Kidney capillary endothelial cell (primary cell): ENCODE measurements around the gene CLOCK.

Experiments used
- DNase-seq: peaks from one replicate; pipeline ENCODE4 v3.0.0-alpha.2; 2018; ENCODE audit warnings: low spot score

The CLOCK gene

GRCh38 chr4:55411621-55412020, 135.1 kb downstream of the CLOCK start:
- no peak for DNase-seq

GRCh38 chr4:55410431-55410830, 136.3 kb downstream of the CLOCK start:
- DNase-seq: no peak

GRCh38 chr4:55409468-55410171, 137.1 kb downstream of the CLOCK start:
- DNase-seq: no peak

GRCh38 chr4:55407764-55408163, 138.9 kb downstream of the CLOCK start:
- no peak for DNase-seq

- no peak for DNase-seq
Measured at GRCh38 chr4:55407119-55407518, 139.6 kb downstream of the CLOCK start.

- DNase-seq: no peak
Measured at GRCh38 chr4:55406545-55406944, 140.2 kb downstream of the CLOCK start.

GRCh38 chr4:55405073-55405472, 141.6 kb downstream of the CLOCK start:
- DNase-seq: no peak

GRCh38 chr4:55399581-55399980, 147.1 kb downstream of the CLOCK start:
- DNase-seq: no peak

GRCh38 chr4:55398966-55399365, 147.7 kb downstream of the CLOCK start:
- no peak for DNase-seq

- no peak for DNase-seq
Measured at GRCh38 chr4:55398461-55398860, 148.2 kb downstream of the CLOCK start.

GRCh38 chr4:55397520-55398321, 149.0 kb downstream of the CLOCK start:
- DNase-seq: no peak

GRCh38 chr4:55397126-55397436, 149.6 kb downstream of the CLOCK start:
- no peak for DNase-seq

- DNase-seq: peak; percentile 55
Measured at GRCh38 chr4:55396308-55397125, 150.2 kb downstream of the CLOCK start.

- DNase-seq: peak; percentile 77
Measured at GRCh38 chr4:55395529-55396307, 151.0 kb downstream of the CLOCK start, which contains the start of gene TMEM165. Gene TMEM165, plus strand, starts transcription at chr4:55395957. Its CDS starts 233 bp downstream, at chr4:55396190.

- DNase-seq: no peak
Measured at GRCh38 chr4:55395218-55395528, 151.5 kb downstream of the CLOCK start.

GRCh38 chr4:55393461-55394320, 153.0 kb downstream of the CLOCK start:
- DNase-seq: no peak

GRCh38 chr4:55386840-55387239, 159.9 kb downstream of the CLOCK start:
- no peak for DNase-seq

- no peak for DNase-seq
Measured at GRCh38 chr4:55386073-55386472, 160.6 kb downstream of the CLOCK start.

GRCh38 chr4:55385201-55385649, 161.5 kb downstream of the CLOCK start:
- DNase-seq: no peak

GRCh38 chr4:55382488-55383003, 164.2 kb downstream of the CLOCK start:
- DNase-seq: no peak

GRCh38 chr4:55381502-55381901, 165.2 kb downstream of the CLOCK start:
- DNase-seq: no peak
